ENCODE measurements around the gene GRM5. TPM values are rescaled to one million over a fixed set of nuclear protein-coding genes. Genes with fewer than 3 reads are reported as not detected.

GRM5 gene
- total RNA-seq, 4 donors from 2014 or later: not detected

GRCh38 chr11:88534185-88534584, 531.6 kb downstream of the GRM5 start:
- H3K9me3 ChIP-seq: no peaks in the 10 kb centered on the region
- WGBS, 2 donors (ENCODE audit: low coverage in 1 of 2): 74 to 83% methylated on average over 2 to 5 of the region's 5 CpGs
- no peaks in the 10 kb centered on the region for H3K36me3 ChIP-seq
- intact Hi-C loops (cut with DNase I; ENCODE audit: low total_unique reads): no loop called here
- H3K4me1 ChIP-seq: peaks cover 0 to 4% (median 0%) of the 10 kb centered on the region in 4 donors
- H3K27me3 ChIP-seq: no peaks in the 10 kb centered on the region
- in situ Hi-C loops (cut with MboI; ENCODE audit: low pct_ligation_motif_present in 1 of 4, low pct_unique_long_range_greater_than_20kb in 1 of 4, low sequenced_read_pairs in 3 of 4): loop anchor here (10.0 to 25.0 kb wide), 3 partner anchors 297 to 522 kb away; no protein-coding TSS in a partner anchor
- no peak overlapping the region for H3K4me3 ChIP-seq
- no peak for DNase-seq
- TF ChIP-seq POLR2A (IDR thresholded peaks at IDR 0.05) (no peak), CTCF (IDR thresholded peaks at IDR 0.05) (no peak), POLR2AphosphoS5 (IDR thresholded peaks at IDR 0.05) (no peak), EP300 (IDR thresholded peaks at IDR 0.05; ENCODE audit: low read depth) (no peak)
- no peak overlapping the region for H3K27ac ChIP-seq

GRCh38 chr11:88533001-88533400, 532.8 kb downstream of the GRM5 start:
- DNase-seq: no peak
- no peaks in the 10 kb centered on the region for H3K36me3 ChIP-seq
- WGBS, 2 donors (ENCODE audit: low coverage in 1 of 2): 88 to 92% methylated on average over 1 of the region's 1 CpG
- no peak for TF ChIP-seq EP300 (IDR thresholded peaks at IDR 0.05; ENCODE audit: low read depth)
- no peak for TF ChIP-seq POLR2A (IDR thresholded peaks at IDR 0.05)
- TF ChIP-seq CTCF (IDR thresholded peaks at IDR 0.05): no peak
- no peak for TF ChIP-seq POLR2AphosphoS5 (IDR thresholded peaks at IDR 0.05)
- peaks cover 0 to 4% (median 0%) of the 10 kb centered on the region in 4 donors for H3K4me1 ChIP-seq
- intact Hi-C loops (cut with DNase I; ENCODE audit: low total_unique reads) (no loop called here), in situ Hi-C loops (cut with MboI; ENCODE audit: low pct_ligation_motif_present in 1 of 4, low pct_unique_long_range_greater_than_20kb in 1 of 4, low sequenced_read_pairs in 3 of 4) (loop anchor here (10.0 to 25.0 kb wide), 3 partner anchors 296 to 521 kb away; no protein-coding TSS in a partner anchor)
- no peaks in the 10 kb centered on the region for H3K9me3 ChIP-seq
- no peaks in the 10 kb centered on the region for H3K27me3 ChIP-seq
- no peak overlapping the region for H3K27ac ChIP-seq
- H3K4me3 ChIP-seq: no peak overlapping the region

- no peak for TF ChIP-seq CTCF (IDR thresholded peaks at IDR 0.05)
- TF ChIP-seq POLR2A (IDR thresholded peaks at IDR 0.05): no peak
- TF ChIP-seq POLR2AphosphoS5 (IDR thresholded peaks at IDR 0.05): no peak
- TF ChIP-seq EP300 (IDR thresholded peaks at IDR 0.05; ENCODE audit: low read depth): no peak
- peaks cover 0 to 4% (median 0%) of the 10 kb centered on the region in 4 donors for H3K4me1 ChIP-seq
- no peak overlapping the region for H3K4me3 ChIP-seq
- 88 to 98% methylated on average over 4 of the region's 4 CpGs for WGBS, 2 donors (ENCODE audit: low coverage in 1 of 2)
- DNase-seq: no peak
- no peak overlapping the region for H3K27ac ChIP-seq
- no peaks in the 10 kb centered on the region for H3K36me3 ChIP-seq
- intact Hi-C loops (cut with DNase I; ENCODE audit: low total_unique reads): no loop called here
- no peaks in the 10 kb centered on the region for H3K9me3 ChIP-seq
- H3K27me3 ChIP-seq: no peaks in the 10 kb centered on the region
- in situ Hi-C loops (cut with MboI; ENCODE audit: low pct_ligation_motif_present in 1 of 4, low pct_unique_long_range_greater_than_20kb in 1 of 4, low sequenced_read_pairs in 3 of 4): loop anchor here (10.0 to 25.0 kb wide), 3 partner anchors 295 to 520 kb away; no protein-coding TSS in a partner anchor
Measured at GRCh38 chr11:88531831-88532230, 534.0 kb downstream of the GRM5 start.

- no peak for TF ChIP-seq POLR2A (IDR thresholded peaks at IDR 0.05)
- TF ChIP-seq POLR2AphosphoS5 (IDR thresholded peaks at IDR 0.05): no peak
- no peak for TF ChIP-seq EP300 (IDR thresholded peaks at IDR 0.05; ENCODE audit: low read depth)
- TF ChIP-seq CTCF (IDR thresholded peaks at IDR 0.05): no peak
- H3K9me3 ChIP-seq: no peaks in the 10 kb centered on the region
- 88 to 92% methylated on average over 1 of the region's 1 CpG for WGBS, 2 donors (ENCODE audit: low coverage in 1 of 2)
- no peaks in the 10 kb centered on the region for H3K27me3 ChIP-seq
- no peak overlapping the region for H3K27ac ChIP-seq
- in situ Hi-C loops (cut with MboI; ENCODE audit: low pct_ligation_motif_present in 1 of 4, low pct_unique_long_range_greater_than_20kb in 1 of 4, low sequenced_read_pairs in 3 of 4): loop anchor here (25.0 kb wide), 2 partner anchors 292 to 517 kb away; no protein-coding TSS in a partner anchor
- intact Hi-C loops (cut with DNase I; ENCODE audit: low total_unique reads): no loop called here
- no peaks in the 10 kb centered on the region for H3K36me3 ChIP-seq
- no peak overlapping the region for H3K4me3 ChIP-seq
- no peak for DNase-seq
- H3K4me1 ChIP-seq: no peaks in the 10 kb centered on the region
Measured at GRCh38 chr11:88529426-88529825, 536.4 kb downstream of the GRM5 start.

Data from transverse colon (tissue), 4 donors.